ENCODE results near the gene ISG15.

The ISG15 gene

GRCh38 chr1:1062348-1063163 lies 49.3 kb downstream of the ISG15 start:
- DNase-seq, result no peak

GRCh38 chr1:1063261-1063944 lies 50.1 kb downstream of the ISG15 start:
- no peak for DNase-seq
